Measurements from ENCODE around the gene LEFTY1. TPM values are rescaled to one million over a fixed set of nuclear protein-coding genes. Genes with fewer than 3 reads are reported as not detected.

LEFTY1 gene
- polyA plus RNA-seq, 3 donors: 0.13 TPM; not detected in 2

- Histone ChIP-seq H3K27me3 (ENCODE audit: control insufficient read depth in 2 of 2, insufficient read depth in 2 of 2, low read length in 2 of 2) (no peaks in the 10 kb centered on the region), H3K79me2 (ENCODE audit: insufficient read depth, low read length) (no peaks in the 10 kb centered on the region), H3K9ac (ENCODE audit: insufficient read depth, low read length, poor library complexity, severe bottlenecking) (no peak overlapping the region), H3K4me2 (replicated peaks; ENCODE audit: extremely low read depth, low read length, poor library complexity, severe bottlenecking) (no peak overlapping the region), H3K36me3 (replicated peaks in 1 of 2; ENCODE audit: control insufficient read depth in 1 of 2, insufficient read depth in 2 of 2, low read length in 2 of 2) (peaks cover 16 to 27% of the 10 kb centered on the region in 2 donors), H3K9me3 (replicated peaks in 1 of 2; ENCODE audit: control insufficient read depth in 1 of 2, insufficient read depth in 1 of 2, low read length in 2 of 2) (no peaks in the 10 kb centered on the region), H3K4me3 (replicated peaks in 1 of 3; ENCODE audit: low read depth in 2 of 3, low read length in 3 of 3) (no peak overlapping the region), H4K20me1 (ENCODE audit: insufficient read depth, low read length) (no peaks in the 10 kb centered on the region), H3K27ac (ENCODE audit: low read depth in 1 of 2, low read length in 2 of 2) (no peak overlapping the region), H3K4me1 (ENCODE audit: control insufficient read depth in 1 of 2, insufficient read depth in 2 of 2, low read length in 2 of 2) (no peaks in the 10 kb centered on the region), H2AFZ (ENCODE audit: insufficient read depth, low read depth, low read length, poor library complexity, severe bottlenecking) (no peak overlapping the region)
- H3K4me3 Mint-ChIP-seq: no peak overlapping the region
- peaks cover 18 to 44% of the 10 kb centered on the region in 2 donors for H3K36me3 Mint-ChIP-seq
- DNase-seq: no peak
- intact Hi-C loops (cut with micrococcal nuclease): no loop called here
- no peaks in the 10 kb centered on the region for H3K9me3 Mint-ChIP-seq
- peaks cover 0 to 4% (median 0%) of the 10 kb centered on the region in 3 donors for H3K27me3 Mint-ChIP-seq (ENCODE audit: low read depth in 3 of 3)
- no peak for TF ChIP-seq CTCF (IDR thresholded peaks at IDR 0.05)
- 83% methylated on average over 8 of the region's 12 CpGs for WGBS (ENCODE audit: insufficient coverage)
- H3K4me1 Mint-ChIP-seq: no peaks in the 10 kb centered on the region
- no peak overlapping the region for H3K27ac Mint-ChIP-seq
Measured at GRCh38 chr1:225842074-225842473, 46.9 kb downstream of the LEFTY1 start.

- Histone ChIP-seq H3K36me3 (replicated peaks in 1 of 2; ENCODE audit: control insufficient read depth in 1 of 2, insufficient read depth in 2 of 2, low read length in 2 of 2) (peaks cover 3 to 13% of the 10 kb centered on the region in 2 donors), H4K20me1 (ENCODE audit: insufficient read depth, low read length) (no peaks in the 10 kb centered on the region), H3K27ac (ENCODE audit: low read depth in 1 of 2, low read length in 2 of 2) (no peak overlapping the region), H3K9me3 (replicated peaks in 1 of 2; ENCODE audit: control insufficient read depth in 1 of 2, insufficient read depth in 1 of 2, low read length in 2 of 2) (no peaks in the 10 kb centered on the region), H3K27me3 (ENCODE audit: control insufficient read depth in 2 of 2, insufficient read depth in 2 of 2, low read length in 2 of 2) (no peaks in the 10 kb centered on the region), H3K9ac (ENCODE audit: insufficient read depth, low read length, poor library complexity, severe bottlenecking) (no peak overlapping the region), H3K4me2 (replicated peaks; ENCODE audit: extremely low read depth, low read length, poor library complexity, severe bottlenecking) (no peak overlapping the region), H3K79me2 (ENCODE audit: insufficient read depth, low read length) (no peaks in the 10 kb centered on the region), H3K4me3 (replicated peaks in 1 of 3; ENCODE audit: low read depth in 2 of 3, low read length in 3 of 3) (no peak overlapping the region), H2AFZ (ENCODE audit: insufficient read depth, low read depth, low read length, poor library complexity, severe bottlenecking) (no peak overlapping the region), H3K4me1 (ENCODE audit: control insufficient read depth in 1 of 2, insufficient read depth in 2 of 2, low read length in 2 of 2) (no peaks in the 10 kb centered on the region)
- 96% methylated on average over 3 of the region's 4 CpGs for WGBS (ENCODE audit: insufficient coverage)
- no peak overlapping the region for H3K4me3 Mint-ChIP-seq
- H3K9me3 Mint-ChIP-seq: no peaks in the 10 kb centered on the region
- H3K27ac Mint-ChIP-seq: no peak overlapping the region
- H3K27me3 Mint-ChIP-seq (ENCODE audit: low read depth in 3 of 3): peaks cover 0 to 4% (median 0%) of the 10 kb centered on the region in 3 donors
- no peak for TF ChIP-seq CTCF (IDR thresholded peaks at IDR 0.05)
- no peak for DNase-seq
- H3K4me1 Mint-ChIP-seq: peaks cover 5% of the 10 kb centered on the region
- intact Hi-C loops (cut with micrococcal nuclease): no loop called here
- H3K36me3 Mint-ChIP-seq: peaks cover 8 to 38% of the 10 kb centered on the region in 2 donors
Measured at GRCh38 chr1:225840713-225841112, 48.2 kb downstream of the LEFTY1 start.

Measured in CD14-positive monocyte (primary cell).